Measurements from ENCODE around the gene MB.

MB gene

GRCh38 chr22:35569916-35570315, 47.2 kb downstream of the MB start:
- no peak for DNase-seq

- DNase-seq, result no peak
Measured at GRCh38 chr22:35568751-35569739, 48.1 kb downstream of the MB start.

- DNase-seq, result no peak
Measured at GRCh38 chr22:35567351-35568141, 49.6 kb downstream of the MB start.

- DNase-seq, result no peak
Measured at GRCh38 chr22:35564975-35565867, 51.9 kb downstream of the MB start.

- no peak for DNase-seq
Measured at GRCh38 chr22:35563211-35563610, 53.9 kb downstream of the MB start.

- DNase-seq, result no peak
Measured at GRCh38 chr22:35561796-35562526, 55.2 kb downstream of the MB start.

- DNase-seq, result no peak
Measured at GRCh38 chr22:35560824-35561223, 56.3 kb downstream of the MB start.

- DNase-seq, result no peak
Measured at GRCh38 chr22:35560366-35560765, 56.8 kb downstream of the MB start.

GRCh38 chr22:35559354-35560005, 57.6 kb downstream of the MB start:
- no peak for DNase-seq

- no peak for DNase-seq
Measured at GRCh38 chr22:35558719-35559118, 58.4 kb downstream of the MB start.

GRCh38 chr22:35558031-35558430, 59.1 kb downstream of the MB start:
- DNase-seq, result no peak
